Measurements from ENCODE around the gene GDI2.

DNA sequence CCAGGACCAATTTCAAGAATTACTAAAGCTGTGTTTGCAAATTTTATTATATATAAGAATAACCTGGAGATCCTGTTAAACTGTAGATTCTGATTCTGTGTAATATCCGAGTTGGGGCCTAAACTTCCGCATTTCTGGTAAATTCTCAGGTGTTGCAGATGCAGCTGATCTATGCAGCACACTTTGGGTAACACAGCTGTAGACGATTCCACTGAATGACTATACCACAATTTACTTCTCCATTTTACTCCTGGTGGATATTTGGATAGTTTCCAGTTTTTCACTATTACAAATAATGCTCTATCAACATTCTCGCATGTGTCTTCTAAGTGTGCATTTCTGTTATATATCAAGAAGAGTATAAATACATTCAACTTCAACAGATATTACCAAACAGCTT, 7.5 kb downstream of the GDI2 start:
- TF ChIP-seq GATA2 (IDR thresholded peaks at IDR 0.05; ENCODE audit: low read depth, low read length) (no peak), GATA3 (IDR thresholded peaks at IDR 0.05; ENCODE audit: low read depth, low read length) (no peak)
